Neural progenitor cell (in vitro differentiated cells): Measurements from ENCODE around the gene DBR1. TPM values are rescaled to one million over a fixed set of nuclear protein-coding genes. Genes with fewer than 3 reads are reported as not detected.
A peak's percentile ranks its signal among the peaks of the same experiment; 100 is the strongest.

Source experiments
- DNase-seq: peaks from one replicate; pipeline ENCODE4 v3.0.0-alpha.2; 2016; ENCODE audit warnings: low spot score
- H2AFZ ChIP-seq: fragments of 200-600 bp; sonication (generic); replicated peaks from 2 replicates; pipeline ENCODE4 v1.6.1; 2016; ENCODE audit warnings: antibody characterized with exemption
- H3F3A ChIP-seq: fragments of 200-600 bp; sonication (generic); 2 replicates; pipeline ENCODE4 v1.6.1; 2016; ENCODE audit warnings: antibody characterized with exemption, low read depth
- H3K27ac ChIP-seq: fragments of 200-600 bp; sonication (generic); 2 replicates; pipeline ENCODE4 v1.5.1; 2016; ENCODE audit warnings: mild to moderate bottlenecking
- H3K27me3 ChIP-seq: fragments of 200-600 bp; sonication (generic); 2 replicates; pipeline ENCODE4 v1.6.1; 2016; ENCODE audit warnings: mild to moderate bottlenecking, moderate library complexity
- H3K36me3 ChIP-seq: fragments of 200-600 bp; sonication (generic); 2 replicates; pipeline ENCODE4 v1.5.1; 2016
- H3K4me1 ChIP-seq: fragments of 200-600 bp; sonication (generic); 2 replicates; pipeline ENCODE4 v1.6.1; 2016; ENCODE audit warnings: mixed run types
- H3K4me2 ChIP-seq: fragments of 200-600 bp; sonication (generic); 2 replicates; pipeline ENCODE4 v1.6.1; 2016
- H3K4me3 ChIP-seq: fragments of 200-600 bp; sonication (generic); 2 replicates; pipeline ENCODE4 v1.5.1; 2016
- H3K79me2 ChIP-seq: fragments of 200-600 bp; sonication (generic); 2 replicates; pipeline ENCODE4 v1.6.1; 2016; ENCODE audit warnings: low read depth
- H3K9ac ChIP-seq: fragments of 200-600 bp; sonication (generic); 2 replicates; pipeline ENCODE4 v1.6.1; 2016
- H3K9me3 ChIP-seq: fragments of 200-600 bp; sonication (generic); 2 replicates; pipeline ENCODE4 v1.5.1; 2016; ENCODE audit warnings: low read depth
- H4K20me1 ChIP-seq: fragments of 200-600 bp; sonication (generic); 2 replicates; pipeline ENCODE4 v1.6.1; 2016; ENCODE audit warnings: low read depth
- H3K27ac Mint-ChIP-seq: 3 replicates; pipeline ENCODE4 v1.8.0; 2021; ENCODE audit warnings: mixed read lengths
- H3K27me3 Mint-ChIP-seq: 2 replicates; pipeline ENCODE4 v1.8.0; 2022; ENCODE audit warnings: low read depth, mild to moderate bottlenecking, inconsistent platforms, moderate library complexity, mixed read lengths; ENCODE audit not compliant: insufficient read depth
- H3K36me3 Mint-ChIP-seq: 3 replicates; pipeline ENCODE4 v1.8.0; 2021; ENCODE audit warnings: mixed read lengths
- H3K4me1 Mint-ChIP-seq: 3 replicates; pipeline ENCODE4 v1.8.0; 2021; ENCODE audit warnings: mixed read lengths
- H3K4me3 Mint-ChIP-seq: 3 replicates; pipeline ENCODE4 v1.8.0; 2021; ENCODE audit warnings: mild to moderate bottlenecking, moderate library complexity, mixed read lengths
- H3K9me3 Mint-ChIP-seq: 3 replicates; pipeline ENCODE4 v1.8.0; 2020; ENCODE audit warnings: mixed read lengths
- CTCF ChIP-seq: fragments of 200-600 bp; sonication (generic); IDR thresholded peaks from 2 replicates; pipeline ENCODE4 v1.5.1; 2017; ENCODE audit warnings: antibody characterized with exemption, mild to moderate bottlenecking
- EZH2 ChIP-seq: fragments of 200-600 bp; sonication (generic); IDR thresholded peaks from 2 replicates; pipeline ENCODE4 v1.6.1; 2017; ENCODE audit warnings: antibody characterized with exemption, mild to moderate bottlenecking, moderate library complexity
- EZH2phosphoT487 ChIP-seq: fragments of 200-600 bp; sonication (generic); IDR thresholded peaks from 2 replicates; pipeline ENCODE4 v1.6.1; 2017; ENCODE audit warnings: antibody characterized with exemption
- total RNA-seq: library from RNA; depleted of rRNA; stranded (reverse); fragments of >200 nt; gene quantifications from 2 replicates; pipeline ENCODE4 v1.2.3, GENCODE V29; 2015; ENCODE audit warnings: low replicate concordance

DBR1 gene
- total RNA-seq, 1 donor from 2014 or later: 32.1 TPM

GRCh38 chr3:138220242-138220641, 45.5 kb upstream of the DBR1 start:
- DNase-seq: no peak
- Histone ChIP-seq H3K79me2 (peaks cover 72% of the 10 kb centered on the region), H3K4me3 (no peak overlapping the region), H3K9ac (no peak overlapping the region), H3F3A (no peaks in the 10 kb centered on the region), H3K4me1 (no peaks in the 10 kb centered on the region), H3K27me3 (no peaks in the 10 kb centered on the region), H3K27ac (peak overlapping the region; percentile 14), H3K9me3 (no peaks in the 10 kb centered on the region), H3K36me3 (peaks cover 19% of the 10 kb centered on the region), H2AFZ (no peak overlapping the region), H4K20me1 (peaks cover 57% of the 10 kb centered on the region), H3K4me2 (no peak overlapping the region)
- TF ChIP-seq EZH2phosphoT487: no peak
- TF ChIP-seq EZH2: no peak
- no peak for TF ChIP-seq CTCF
- Mint-ChIP-seq H3K4me1 (peaks cover 6% of the 10 kb centered on the region), H3K4me3 (no peak overlapping the region), H3K36me3 (peaks cover 11% of the 10 kb centered on the region), H3K9me3 (no peaks in the 10 kb centered on the region), H3K27me3 (no peaks in the 10 kb centered on the region), H3K27ac (no peak overlapping the region)

GRCh38 chr3:138219255-138219654, 44.5 kb upstream of the DBR1 start:
- H3K4me1 ChIP-seq: no peaks in the 10 kb centered on the region
- no peak overlapping the region for H3K4me2 ChIP-seq
- Mint-ChIP-seq H3K27me3 (no peaks in the 10 kb centered on the region), H3K36me3 (peaks cover 8% of the 10 kb centered on the region), H3K4me3 (no peak overlapping the region), H3K9me3 (no peaks in the 10 kb centered on the region), H3K27ac (no peak overlapping the region), H3K4me1 (peaks cover 6% of the 10 kb centered on the region)
- H3K79me2 ChIP-seq: peaks cover 81% of the 10 kb centered on the region
- H3K27ac ChIP-seq: no peak overlapping the region
- peaks cover 64% of the 10 kb centered on the region for H4K20me1 ChIP-seq
- no peak overlapping the region for H3K4me3 ChIP-seq
- H2AFZ ChIP-seq: no peak overlapping the region
- no peaks in the 10 kb centered on the region for H3K27me3 ChIP-seq
- H3F3A ChIP-seq: no peaks in the 10 kb centered on the region
- TF ChIP-seq EZH2 (no peak), EZH2phosphoT487 (no peak), CTCF (no peak)
- peaks cover 12% of the 10 kb centered on the region for H3K36me3 ChIP-seq
- no peak for DNase-seq
- H3K9ac ChIP-seq: no peak overlapping the region
- H3K9me3 ChIP-seq: no peaks in the 10 kb centered on the region

GRCh38 chr3:138213398-138214085, 38.8 kb upstream of the DBR1 start:
- TF ChIP-seq EZH2phosphoT487 (no peak), CTCF (no peak), EZH2 (no peak)
- Histone ChIP-seq H3K27ac (no peak overlapping the region), H3K4me1 (peaks cover 18% of the 10 kb centered on the region), H3K4me3 (no peak overlapping the region), H3F3A (peaks cover 18% of the 10 kb centered on the region), H3K36me3 (no peaks in the 10 kb centered on the region), H3K79me2 (peaks cover 97% of the 10 kb centered on the region), H3K4me2 (no peak overlapping the region), H4K20me1 (peaks cover 76% of the 10 kb centered on the region), H3K9ac (no peak overlapping the region), H2AFZ (no peak overlapping the region), H3K9me3 (no peaks in the 10 kb centered on the region), H3K27me3 (no peaks in the 10 kb centered on the region)
- peaks cover 23% of the 10 kb centered on the region for H3K36me3 Mint-ChIP-seq
- H3K9me3 Mint-ChIP-seq: no peaks in the 10 kb centered on the region
- no peak overlapping the region for H3K27ac Mint-ChIP-seq
- H3K4me3 Mint-ChIP-seq: no peak overlapping the region
- DNase-seq: no peak
- H3K27me3 Mint-ChIP-seq: no peaks in the 10 kb centered on the region
- no peaks in the 10 kb centered on the region for H3K4me1 Mint-ChIP-seq
